HG02571 (cell line): ENCODE results near the gene LIPI.
"Not testable (repeated sequence)": the region's sequence is repeated elsewhere in the genome, so short reads cannot be mapped to it uniquely, and the experiment has no call there.

Source experiments
- ATAC-seq: cut with Tn5 transposase; IDR thresholded peaks from one replicate; pipeline ENCODE4 v1.9.1; 2021; ENCODE audit warnings: mild to moderate bottlenecking, moderate library complexity; ENCODE audit not compliant: unreplicated experiment

The LIPI gene

GRCh38 chr21:14075346-14076142 is 135.2 kb downstream of the LIPI start:
- ATAC-seq = no peak

GRCh38 chr21:14074177-14074576 is 136.6 kb downstream of the LIPI start:
- no peak for ATAC-seq

DNA sequence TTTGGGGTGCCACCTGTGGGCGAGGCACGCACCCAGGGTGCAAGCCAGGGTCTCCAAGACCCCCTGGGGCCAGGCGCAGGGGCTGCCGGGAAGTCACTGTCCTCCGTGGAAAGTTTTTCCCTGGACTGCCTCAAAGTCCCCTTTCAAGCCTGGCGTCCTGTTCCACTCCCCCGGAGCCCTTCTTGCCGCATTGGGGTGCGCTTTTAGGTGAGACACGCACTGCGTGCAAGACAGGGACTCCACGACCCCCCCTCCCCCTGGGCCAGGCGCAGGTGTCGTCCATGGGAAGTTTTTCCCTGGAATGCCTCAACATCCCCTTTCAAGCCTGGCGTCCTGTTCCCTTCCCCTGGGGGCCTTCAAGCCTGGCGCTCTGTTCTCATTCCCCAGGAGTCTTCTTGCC is 137.1 kb downstream of the LIPI start:
- ATAC-seq = no peak

DNA sequence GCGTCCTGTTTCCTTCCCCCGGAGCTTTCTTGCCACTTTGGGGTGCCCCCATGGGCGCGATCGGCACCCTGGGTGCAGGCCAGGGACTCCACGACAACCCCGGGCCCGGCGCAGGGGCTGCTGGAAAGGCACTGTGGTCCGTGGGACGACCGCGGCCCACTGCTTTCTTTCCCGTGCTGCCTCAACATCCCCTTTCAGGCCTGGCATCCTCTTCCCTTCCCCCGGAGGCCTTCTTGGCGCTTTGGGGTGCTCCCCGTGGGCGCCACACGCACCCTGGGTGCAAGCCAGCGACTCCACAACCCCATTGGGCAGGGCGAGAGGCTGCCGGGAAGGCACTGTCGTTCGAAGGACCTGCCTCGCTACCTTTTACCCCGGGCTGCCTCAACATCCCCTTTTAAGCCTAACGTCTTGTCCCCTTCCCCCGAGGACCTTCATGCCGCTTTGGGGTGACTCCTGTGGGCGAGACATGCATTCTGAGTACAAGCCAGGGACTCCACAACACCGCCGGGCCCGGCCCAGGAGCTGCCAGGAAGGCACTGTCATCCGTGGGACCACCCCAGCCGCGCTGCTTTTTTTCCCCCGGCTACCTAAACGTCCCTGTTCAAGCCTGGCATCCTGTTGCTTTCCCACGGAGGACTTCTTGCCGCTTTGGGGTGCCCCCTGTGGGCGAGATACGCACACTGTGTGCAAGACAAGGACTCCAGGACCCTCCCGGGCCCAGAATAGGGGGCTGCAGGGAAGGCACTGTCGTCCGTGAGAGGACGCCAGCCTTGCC is 137.8 kb downstream of the LIPI start:
- ATAC-seq = no peak

GRCh38 chr21:14071902-14072734 is 138.6 kb downstream of the LIPI start:
- no peak for ATAC-seq

DNA sequence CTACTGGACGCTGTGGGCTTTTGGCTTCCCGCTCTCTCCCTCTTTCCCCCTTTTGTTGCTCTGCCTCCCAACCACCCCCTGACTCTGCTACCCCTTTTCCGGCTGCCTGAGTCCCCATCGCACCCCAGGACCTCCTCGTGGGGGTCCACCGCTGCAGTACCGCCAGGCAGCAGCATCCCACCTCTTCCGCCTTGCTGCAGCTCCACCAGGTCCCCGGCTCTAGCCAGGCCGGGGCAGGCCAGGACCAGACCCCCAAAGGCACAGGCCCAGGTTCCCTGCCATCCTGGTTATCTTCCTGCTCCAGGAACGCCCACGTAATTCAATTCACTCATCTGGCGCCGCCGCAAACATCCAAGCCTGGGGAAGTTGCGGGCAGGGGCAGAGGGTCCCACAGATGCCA is 139.8 kb downstream of the LIPI start:
- no peak for ATAC-seq

DNA sequence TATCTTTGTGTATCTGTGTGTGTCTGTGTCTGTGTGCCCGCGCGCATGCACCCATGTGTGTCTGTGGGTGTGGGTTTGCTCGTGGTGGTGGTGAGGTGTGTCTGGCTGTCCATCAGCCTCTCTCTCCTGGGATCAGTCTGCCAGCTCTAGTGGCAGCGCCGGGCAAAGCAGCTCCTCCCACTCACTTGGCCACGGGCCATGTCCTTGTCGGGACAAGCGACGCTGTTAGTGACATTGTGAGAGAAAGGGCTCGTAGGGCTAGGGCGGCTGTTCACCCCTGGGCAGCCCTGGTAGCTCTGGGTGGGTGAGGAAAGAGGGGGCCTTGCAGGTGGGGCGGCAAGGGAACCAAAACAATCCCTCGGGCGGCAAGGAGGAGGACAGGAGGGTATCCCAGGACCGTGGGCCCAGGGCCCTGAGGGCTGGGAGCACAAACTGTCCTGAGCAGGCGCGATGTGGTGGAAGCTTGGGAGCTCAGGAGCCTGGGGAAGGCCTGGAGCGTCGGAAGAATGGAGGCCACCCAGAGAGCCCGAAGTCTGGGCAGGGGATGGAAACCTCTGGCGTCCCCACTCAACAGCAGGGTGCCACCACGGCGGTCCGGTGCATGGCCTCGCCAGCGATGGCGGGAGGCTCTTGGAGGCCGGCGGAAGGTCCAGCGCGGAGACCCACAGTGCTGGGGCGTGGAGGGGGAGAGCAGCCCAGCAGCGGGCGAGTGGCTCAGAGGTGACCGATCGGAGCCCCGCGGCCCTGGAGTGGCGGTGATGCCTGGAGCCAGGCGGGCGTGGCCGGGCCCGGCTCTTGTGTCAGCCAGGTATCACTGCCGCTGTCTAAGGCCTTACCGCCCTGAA is 140.5 kb downstream of the LIPI start:
- no peak for ATAC-seq

GRCh38 chr21:14064296-14064645 is 146.5 kb downstream of the LIPI start:
- no peak for ATAC-seq

DNA sequence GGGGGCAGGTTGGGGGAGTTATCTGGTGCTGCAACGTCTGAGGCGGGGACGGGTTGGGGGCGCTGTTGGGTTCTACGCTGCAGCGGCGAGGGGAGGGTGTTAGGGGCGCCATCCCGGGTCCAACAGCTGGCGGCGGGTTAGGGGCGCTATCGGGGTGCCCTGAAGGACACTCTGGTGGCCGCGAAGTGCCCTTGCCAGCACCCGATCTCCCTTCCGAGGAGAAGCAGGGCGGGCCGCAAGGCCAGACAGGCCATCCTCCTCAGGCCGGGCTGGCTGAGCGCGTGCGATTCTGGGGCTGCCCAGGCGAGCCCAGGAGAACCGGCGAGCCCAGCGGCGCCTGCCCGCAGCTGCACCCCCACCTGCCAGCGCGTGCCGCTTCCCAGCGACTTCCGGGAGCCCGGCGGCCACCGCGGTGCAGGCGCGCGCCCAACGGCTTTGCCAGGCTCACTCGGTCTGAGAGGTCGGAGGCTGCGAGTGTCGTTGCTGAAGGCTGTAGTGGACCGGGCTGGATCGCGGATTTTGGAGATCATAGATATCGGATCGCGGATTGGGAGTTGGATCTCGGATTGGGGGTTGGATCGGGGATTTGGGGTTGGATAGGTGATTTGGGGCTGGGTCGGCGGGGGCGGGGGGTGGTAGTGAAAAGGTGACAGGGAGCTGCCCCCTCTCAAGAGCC is 147.0 kb downstream of the LIPI start:
- not testable (repeated sequence) for ATAC-seq

DNA sequence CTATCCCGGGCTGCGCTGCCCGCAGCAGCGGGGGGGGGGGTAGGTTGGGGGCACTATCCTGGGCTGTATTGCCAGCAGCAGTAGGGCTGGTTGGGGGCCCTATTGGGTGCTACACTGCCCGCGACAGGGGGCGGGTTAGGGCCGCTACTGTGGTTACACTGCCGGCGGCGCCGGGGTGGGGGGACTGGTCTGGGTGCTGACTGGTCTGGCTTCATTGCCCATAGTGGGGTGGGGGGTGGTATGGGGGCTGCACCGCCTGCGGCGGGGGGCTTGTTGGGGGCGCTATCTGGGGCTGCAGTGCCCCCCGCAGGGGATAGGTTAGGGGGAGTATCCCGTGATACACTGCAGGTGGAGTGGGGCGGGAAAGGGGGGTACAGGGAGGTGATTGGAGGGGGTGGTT is 148.1 kb downstream of the LIPI start:
- not testable (repeated sequence) for ATAC-seq

DNA sequence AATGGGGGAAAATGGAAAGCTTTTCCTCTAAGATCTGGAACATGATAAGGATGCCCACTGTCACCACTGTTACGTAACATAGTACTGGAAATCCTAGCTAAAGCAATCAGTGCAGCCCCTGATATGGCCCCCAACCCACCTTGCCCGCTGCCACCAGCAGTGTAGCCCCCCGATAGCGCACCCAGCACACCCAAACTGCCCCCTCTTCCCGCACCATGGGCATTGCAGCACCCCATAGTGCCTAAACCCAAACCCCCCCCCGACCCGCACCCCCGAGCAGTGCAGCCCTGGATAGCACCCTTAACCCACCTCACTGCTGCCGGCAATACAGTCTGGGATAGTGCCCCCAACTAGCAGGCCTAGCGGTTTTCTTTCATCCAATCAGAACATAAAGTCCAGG is 148.9 kb downstream of the LIPI start:
- not testable (repeated sequence) for ATAC-seq

DNA sequence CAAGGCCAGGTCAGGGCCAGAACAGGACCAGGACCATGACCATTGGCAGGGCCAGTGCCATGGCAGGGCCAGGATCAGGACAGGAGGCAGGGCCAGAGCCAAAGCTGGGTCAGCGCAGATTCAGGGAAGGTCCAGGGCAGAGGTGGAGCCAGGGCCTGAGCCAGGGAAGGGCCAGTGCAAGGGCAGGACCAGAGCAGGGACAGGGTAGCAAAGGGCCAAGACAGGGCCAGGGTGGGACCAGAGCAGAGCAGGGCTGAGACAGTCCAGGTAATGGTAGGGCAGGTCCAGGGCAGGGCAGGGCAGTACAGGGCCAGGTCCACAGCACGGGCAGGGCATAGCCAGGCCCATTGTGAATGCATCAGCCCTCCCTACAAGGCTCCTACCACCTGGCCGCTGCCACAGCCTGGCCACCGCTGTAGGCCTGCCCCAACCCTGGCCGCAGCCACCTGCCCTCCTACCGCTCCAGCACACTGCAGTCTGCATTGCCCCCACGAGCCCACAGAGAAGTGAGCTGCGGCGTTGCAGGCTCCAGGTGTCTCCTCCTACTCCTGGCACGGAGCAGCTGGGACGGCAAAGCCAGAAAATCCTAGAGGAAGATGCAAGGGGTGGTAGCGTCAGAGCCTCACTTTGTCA is 151.6 kb downstream of the LIPI start:
- ATAC-seq = not testable (repeated sequence)
